OCI-LY7 (cell line): Measurements from ENCODE around the gene PLXNB2. TPM values are rescaled to one million over a fixed set of nuclear protein-coding genes. Genes with fewer than 3 reads are reported as not detected.

ENCODE experiments used
- BruUV-seq: library from RNA; stranded (reverse); fragments of 400-500 nt; replicated peaks from 2 replicates; lab custom pipeline; 2021; lab: Mats Ljungman, UMichigan
- CTCF ChIA-PET: fragments of 300-600 bp; sonication (Branson Sonifier 250); formaldehyde crosslinking; loops from one replicate; lab custom pipeline; 2022; ENCODE audit warnings: antibody characterized with exemption; ENCODE audit not compliant: unreplicated experiment; lab: Charles Lee
- POLR2A ChIA-PET: fragments of 300-600 bp; sonication (Branson Sonifier 250); formaldehyde crosslinking; loops from one replicate; lab custom pipeline; 2022; ENCODE audit warnings: antibody characterized with exemption; lab: Charles Lee
- DNase-seq: peaks from one replicate; pipeline ENCODE4 v3.0.0-alpha.2; 2015; ENCODE audit warnings: low spot score
- H2AFZ ChIP-seq: fragments of 200-600 bp; sonication (generic), shearing (Covaris generic); 2 replicates; pipeline ENCODE4 v1.6.1; 2014; ENCODE audit warnings: mild to moderate bottlenecking, antibody characterized with exemption, low read length, moderate library complexity
- H3K27ac ChIP-seq: fragments of 200-600 bp; sonication (generic); 2 replicates; pipeline ENCODE4 v1.5.1; 2014; ENCODE audit warnings: mixed run types, low read depth, mild to moderate bottlenecking, moderate library complexity, low read length, inconsistent platforms; ENCODE audit not compliant: poor library complexity, severe bottlenecking
- H3K36me3 ChIP-seq: fragments of 200-600 bp; sonication (generic); 2 replicates; pipeline ENCODE4 v1.6.1; 2014; ENCODE audit warnings: mild to moderate bottlenecking, antibody characterized with exemption, low read length, moderate library complexity, mixed read lengths; ENCODE audit not compliant: insufficient read depth
- H3K4me1 ChIP-seq: fragments of 200-600 bp; sonication (generic); 2 replicates; pipeline ENCODE4 v1.5.1; 2014; ENCODE audit warnings: mild to moderate bottlenecking, low read length; ENCODE audit not compliant: insufficient read depth, poor library complexity, severe bottlenecking
- H3K4me2 ChIP-seq: fragments of 200-600 bp; sonication (generic); 2 replicates; pipeline ENCODE4 v1.6.1; 2014; ENCODE audit warnings: mild to moderate bottlenecking, low read length
- H3K4me3 ChIP-seq: fragments of 200-600 bp; sonication (generic); 2 replicates; pipeline ENCODE4 v1.5.1; 2014; ENCODE audit warnings: mild to moderate bottlenecking, low read depth, low read length; ENCODE audit not compliant: poor library complexity, severe bottlenecking
- H3K79me2 ChIP-seq: fragments of 200-600 bp; sonication (generic); 2 replicates; pipeline ENCODE4 v1.6.1; 2016; ENCODE audit warnings: low read depth, mild to moderate bottlenecking, low read length, moderate library complexity, mixed read lengths; ENCODE audit not compliant: insufficient read depth
- H3K9me2 ChIP-seq: fragments of 200-600 bp; sonication (generic); 2 replicates; pipeline ENCODE4 v1.6.1; 2016; ENCODE audit warnings: mild to moderate bottlenecking, low read length, mixed read lengths; ENCODE audit not compliant: insufficient read depth
- H3K9me3 ChIP-seq: fragments of 200-600 bp; sonication (generic); 2 replicates; pipeline ENCODE4 v1.6.1; 2014; ENCODE audit warnings: mild to moderate bottlenecking, mixed run types, low read length, mixed read lengths
- H4K20me1 ChIP-seq: fragments of 200-600 bp; sonication (generic); 2 replicates; pipeline ENCODE4 v1.6.1; 2014; ENCODE audit warnings: mild to moderate bottlenecking, antibody characterized with exemption, low read length, moderate library complexity, mixed read lengths; ENCODE audit not compliant: insufficient read depth
- CTCF ChIP-seq: fragments of 200-600 bp; sonication (generic); conservative IDR thresholded peaks from 2 replicates; pipeline ENCODE4 v1.5.1; 2014; ENCODE audit warnings: mild to moderate bottlenecking, antibody characterized with exemption, low read length, moderate library complexity, mixed read lengths
- EZH2phosphoT487 ChIP-seq: fragments of 200-600 bp; sonication (generic); IDR thresholded peaks from 2 replicates; pipeline ENCODE4 v1.6.1; 2018; ENCODE audit warnings: low read depth, borderline replicate concordance, mild to moderate bottlenecking, mixed run types, antibody characterized with exemption, low read length, moderate library complexity, mixed read lengths
- intact Hi-C: fragments of 100-400 bp; cut with micrococcal nuclease; formaldehyde crosslinking; loops from one replicate; pipeline ENCODE4 v1.10.0; 2022; ENCODE audit not compliant: unreplicated experiment
- total RNA-seq, 2 experiments: library from RNA; depleted of rRNA in 1 of 2; stranded (reverse); fragments of >200 nt in 1 of 2; shearing (Covaris generic) in 1 of 2; gene quantifications; 2 replicates each; pipeline ENCODE4 v1.2.3, GENCODE V29; 2014 to 2022

Gene PLXNB2
- total RNA-seq, 2 experiments from 2014 or later = 10.7 to 39.2 TPM

DNA sequence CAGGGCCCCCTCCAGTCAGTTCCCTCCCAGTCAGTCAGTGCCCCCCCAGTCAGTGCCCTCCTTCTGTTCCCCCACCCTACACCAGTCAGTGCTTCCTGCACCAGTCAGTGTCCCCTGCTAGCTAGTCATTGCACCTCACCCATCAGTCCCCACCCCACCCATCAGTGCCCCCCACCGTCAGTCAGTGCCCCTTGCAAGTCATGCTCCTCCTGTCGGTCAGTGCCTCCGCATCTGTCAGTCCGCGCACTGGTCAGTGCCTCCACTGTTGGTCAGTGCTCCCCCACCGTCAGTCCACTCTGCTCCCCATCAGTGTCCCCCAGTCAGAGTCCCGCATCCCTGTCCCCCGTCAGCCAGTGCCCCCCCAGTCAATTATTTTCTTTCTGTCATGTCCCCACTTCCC is 39.0 kb upstream of the PLXNB2 start:
- Histone ChIP-seq H3K4me2 (peak overlapping the region; percentile 9; the same call in 1 of the 2 replicates), H4K20me1 (no peaks in the 10 kb centered on the region; the same call in 1 of the 2 replicates), H3K9me3 (no peaks in the 10 kb centered on the region), H3K27ac (no peak overlapping the region), H2AFZ (no peak overlapping the region), H3K4me1 (peaks cover 15% of the 10 kb centered on the region), H3K4me3 (no peak overlapping the region), H3K36me3 (peaks cover 29% of the 10 kb centered on the region), H3K9me2 (no peaks in the 10 kb centered on the region), H3K79me2 (peaks cover 31% of the 10 kb centered on the region)
- intact Hi-C loops = no loop called here
- no peak for DNase-seq
- no TSS peak for BruUV-seq
- POLR2A ChIA-PET = no interaction called here
- TF ChIP-seq CTCF (no peak), EZH2phosphoT487 (no peak)
- CTCF ChIA-PET = no interaction called here

DNA sequence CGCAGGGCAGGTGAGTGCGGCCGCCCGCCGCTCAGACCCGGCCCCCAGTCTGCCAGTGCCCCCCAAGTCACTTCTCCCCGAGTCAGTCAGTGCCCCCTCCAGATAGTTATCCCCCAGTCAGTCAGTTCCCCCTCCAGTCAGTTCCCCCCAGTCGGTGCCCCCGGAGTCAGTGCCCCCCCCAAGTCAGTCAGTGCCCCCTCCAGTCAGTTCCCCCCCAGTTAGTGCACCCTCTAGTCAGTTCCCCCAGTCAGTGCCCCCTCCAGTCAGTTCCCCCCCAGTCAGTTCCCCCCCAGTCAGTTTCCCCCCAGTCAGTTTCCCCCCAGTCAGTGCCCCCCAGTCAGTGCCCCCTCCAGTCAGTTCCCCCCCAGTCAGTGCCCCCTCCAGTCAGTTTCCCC is 36.1 kb upstream of the PLXNB2 start:
- ChIA-PET CTCF (no interaction called here), POLR2A (no interaction called here)
- Histone ChIP-seq H3K9me2 (no peaks in the 10 kb centered on the region), H2AFZ (peak overlapping the region; percentile 80; the same call in 1 of the 2 replicates), H3K4me3 (peak overlapping the region; percentile 100), H3K79me2 (peaks cover 27% of the 10 kb centered on the region), H3K9me3 (peaks cover 9% of the 10 kb centered on the region; the same call in 1 of the 2 replicates), H3K27ac (peak overlapping the region; percentile 83), H4K20me1 (no peaks in the 10 kb centered on the region; the same call in 1 of the 2 replicates), H3K4me1 (peaks cover 20% of the 10 kb centered on the region), H3K36me3 (peaks cover 18% of the 10 kb centered on the region), H3K4me2 (peak overlapping the region; percentile 96)
- intact Hi-C loops = loop anchor here (5.0 kb wide), 1 partner anchor 91 kb away; the partner anchor contains the start of gene HDAC10
- BruUV-seq = no TSS peak
- TF ChIP-seq EZH2phosphoT487 (no peak), CTCF (no peak)
- DNase-seq = no peak
